Lower lobe of right lung (tissue), 2 donors: ENCODE data around the gene UBAP1. TPM values are rescaled to one million over a fixed set of nuclear protein-coding genes. Genes with fewer than 3 reads are reported as not detected.
"Not testable (repeated sequence)": the region's sequence is repeated elsewhere in the genome, so short reads cannot be mapped to it uniquely, and the experiment has no call there.

ENCODE experiments used
- ATAC-seq, 2 donors: fragments of 200-7000 bp; cut with Tn5 transposase; one replicate each; pipeline ENCODE4 v1.9.1; 2020 to 2022; ENCODE audit warnings: mild to moderate bottlenecking in 2 of 2, moderate library complexity in 2 of 2
- DNase-seq: peaks from one replicate; pipeline ENCODE4 v3.0.0-alpha.2; 2020
- H3K27ac ChIP-seq: fragments of 200-600 bp; one replicate; pipeline ENCODE4 v1.8.0; 2022
- H3K27me3 ChIP-seq: fragments of 200-600 bp; one replicate; pipeline ENCODE4 v1.8.0; 2022; ENCODE audit warnings: low read depth
- H3K36me3 ChIP-seq: fragments of 200-600 bp; one replicate; pipeline ENCODE4 v1.8.0; 2022; ENCODE audit warnings: mild to moderate bottlenecking
- H3K4me1 ChIP-seq: fragments of 200-600 bp; one replicate; pipeline ENCODE4 v1.8.0; 2022
- H3K4me3 ChIP-seq: fragments of 200-600 bp; one replicate; pipeline ENCODE4 v1.8.0; 2022; ENCODE audit warnings: mild to moderate bottlenecking
- H3K9me3 ChIP-seq: fragments of 200-600 bp; one replicate; pipeline ENCODE4 v1.8.0; 2022
- intact Hi-C: fragments of 100-400 bp; cut with DNase I; formaldehyde crosslinking; loops from one replicate; pipeline ENCODE4 v1.11.0; 2022
- total RNA-seq: library from RNA; stranded (reverse); fragmentation: NEBNext Ultra II Directional; extraction: Animal tissue kit (Norgen Biotek cat#: 25700); gene quantifications from one replicate; pipeline ENCODE4 v1.2.1, GENCODE V29; 2021
- TF ChIP-seq, protein P1 (sequence below): fragments of 200-600 bp; IDR thresholded peaks from one replicate; pipeline ENCODE4 v1.8.0; 2022; ENCODE audit warnings: antibody characterized with exemption, mild to moderate bottlenecking
- donor health status: DM: no; HTN: yes; CAD: no; lungs with severe emphysema.

UBAP1 gene
- total RNA-seq, 1 donor from 2014 or later = 47.0 TPM

DNA sequence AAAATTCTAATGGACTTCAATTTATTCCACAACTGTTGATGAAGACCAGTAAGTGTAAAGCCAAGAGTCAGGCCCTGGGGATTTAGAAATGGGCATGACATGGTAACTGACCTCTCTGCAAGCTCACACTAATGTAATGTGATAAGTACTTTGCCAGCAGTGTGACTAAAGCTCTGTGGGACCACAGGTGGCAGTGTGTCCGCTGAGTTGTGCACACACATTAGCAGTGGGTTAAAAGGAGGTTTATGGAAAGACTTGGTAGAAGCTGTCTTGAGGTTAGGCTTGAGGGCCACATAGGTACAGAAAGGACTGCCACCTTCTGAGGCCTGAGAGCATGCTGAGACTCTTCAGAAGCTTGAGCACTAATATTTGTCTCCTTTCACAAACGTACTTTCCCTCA lies 67.6 kb downstream of the UBAP1 start:
- Histone ChIP-seq H3K9me3 (no peaks in the 10 kb centered on the region), H3K27me3 (no peaks in the 10 kb centered on the region), H3K4me1 (peaks cover 7% of the 10 kb centered on the region), H3K4me3 (no peak overlapping the region), H3K27ac (no peak overlapping the region), H3K36me3 (peaks cover 77% of the 10 kb centered on the region)
- intact Hi-C loops = no loop called here
- ATAC-seq (peak in 1 of 2 donors; percentile 52), DNase-seq (no peak)
- TF ChIP-seq, protein P1, sequence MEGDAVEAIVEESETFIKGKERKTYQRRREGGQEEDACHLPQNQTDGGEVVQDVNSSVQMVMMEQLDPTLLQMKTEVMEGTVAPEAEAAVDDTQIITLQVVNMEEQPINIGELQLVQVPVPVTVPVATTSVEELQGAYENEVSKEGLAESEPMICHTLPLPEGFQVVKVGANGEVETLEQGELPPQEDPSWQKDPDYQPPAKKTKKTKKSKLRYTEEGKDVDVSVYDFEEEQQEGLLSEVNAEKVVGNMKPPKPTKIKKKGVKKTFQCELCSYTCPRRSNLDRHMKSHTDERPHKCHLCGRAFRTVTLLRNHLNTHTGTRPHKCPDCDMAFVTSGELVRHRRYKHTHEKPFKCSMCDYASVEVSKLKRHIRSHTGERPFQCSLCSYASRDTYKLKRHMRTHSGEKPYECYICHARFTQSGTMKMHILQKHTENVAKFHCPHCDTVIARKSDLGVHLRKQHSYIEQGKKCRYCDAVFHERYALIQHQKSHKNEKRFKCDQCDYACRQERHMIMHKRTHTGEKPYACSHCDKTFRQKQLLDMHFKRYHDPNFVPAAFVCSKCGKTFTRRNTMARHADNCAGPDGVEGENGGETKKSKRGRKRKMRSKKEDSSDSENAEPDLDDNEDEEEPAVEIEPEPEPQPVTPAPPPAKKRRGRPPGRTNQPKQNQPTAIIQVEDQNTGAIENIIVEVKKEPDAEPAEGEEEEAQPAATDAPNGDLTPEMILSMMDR = no peak

DNA sequence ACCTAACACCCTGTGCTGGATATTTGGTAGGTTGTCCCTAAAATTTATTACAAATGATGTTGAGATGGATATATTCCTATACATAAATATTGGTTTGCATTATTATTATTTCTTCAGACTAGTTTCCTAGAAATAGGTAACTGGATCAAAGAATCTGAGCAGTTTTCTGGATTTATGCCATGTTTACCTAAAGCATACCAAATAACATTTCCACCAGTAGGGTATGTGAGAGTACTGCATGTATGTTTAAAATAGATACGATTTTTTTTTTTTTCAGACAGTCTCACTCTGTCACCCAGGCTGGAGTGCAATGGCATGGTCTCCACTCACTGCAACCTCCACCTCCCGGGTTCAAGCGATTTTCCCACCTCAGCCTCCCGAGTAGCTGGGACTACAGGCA lies 68.9 kb downstream of the UBAP1 start:
- H3K27ac ChIP-seq, intact Hi-C loops, H3K4me1 ChIP-seq, ATAC-seq, DNase-seq, H3K27me3 ChIP-seq, H3K9me3 ChIP-seq, H3K4me3 ChIP-seq: not testable (repeated sequence)
- H3K36me3 ChIP-seq = peaks cover 77% of the 10 kb centered on the region

DNA sequence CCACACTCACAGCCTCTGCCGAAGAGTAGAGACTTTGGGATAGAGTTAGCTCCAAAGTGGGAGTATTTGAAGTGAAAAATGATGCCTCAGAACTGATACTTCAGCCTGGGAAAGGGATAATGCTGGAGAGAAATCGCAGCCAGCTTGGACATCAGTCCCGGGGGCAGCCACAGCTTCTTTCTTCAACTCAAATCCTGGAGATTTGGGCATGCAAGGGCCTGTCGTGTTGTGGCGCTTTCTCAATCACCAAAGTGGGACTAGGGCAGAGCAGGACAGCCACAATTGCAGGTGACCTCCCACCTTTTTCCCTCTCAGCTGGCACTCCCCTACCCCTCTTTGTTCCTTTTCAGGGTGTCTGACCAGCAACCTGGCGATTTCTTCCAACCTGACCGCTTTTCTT lies 70.4 kb downstream of the UBAP1 start:
- Histone ChIP-seq H3K27me3 (no peaks in the 10 kb centered on the region), H3K4me1 (peaks cover 24% of the 10 kb centered on the region), H3K36me3 (peaks cover 77% of the 10 kb centered on the region), H3K9me3 (no peaks in the 10 kb centered on the region), H3K4me3 (no peak overlapping the region), H3K27ac (no peak overlapping the region)
- DNase-seq = no peak
- ATAC-seq = no peak
- intact Hi-C loops = no loop called here
- TF ChIP-seq, protein P1 = no peak

DNA sequence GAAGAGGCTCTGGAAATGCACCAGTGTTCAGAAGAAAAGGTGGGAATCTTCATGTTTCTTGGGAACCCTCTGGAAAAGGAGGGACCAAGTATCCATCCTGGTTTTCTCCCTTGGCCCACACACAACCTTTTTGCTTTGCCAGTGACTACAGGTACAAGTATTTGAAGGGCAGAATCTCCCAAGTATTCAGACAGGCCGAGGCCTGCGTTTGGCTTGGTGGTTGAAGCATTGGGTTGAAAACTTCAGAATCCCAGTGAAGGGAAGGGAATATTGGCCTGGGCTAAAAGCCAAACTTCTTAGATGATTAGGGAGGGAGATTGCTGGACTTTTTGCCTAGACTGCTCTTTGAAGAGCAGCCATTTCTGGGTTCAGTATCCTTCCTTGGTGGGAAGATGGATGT lies 71.9 kb downstream of the UBAP1 start:
- Histone ChIP-seq H3K4me1 (peaks cover 33% of the 10 kb centered on the region), H3K27me3 (no peaks in the 10 kb centered on the region), H3K4me3 (no peak overlapping the region), H3K36me3 (peaks cover 81% of the 10 kb centered on the region), H3K9me3 (no peaks in the 10 kb centered on the region), H3K27ac (no peak overlapping the region)
- ATAC-seq = no peak
- TF ChIP-seq, protein P1 = no peak
- intact Hi-C loops = no loop called here
- DNase-seq = no peak

DNA sequence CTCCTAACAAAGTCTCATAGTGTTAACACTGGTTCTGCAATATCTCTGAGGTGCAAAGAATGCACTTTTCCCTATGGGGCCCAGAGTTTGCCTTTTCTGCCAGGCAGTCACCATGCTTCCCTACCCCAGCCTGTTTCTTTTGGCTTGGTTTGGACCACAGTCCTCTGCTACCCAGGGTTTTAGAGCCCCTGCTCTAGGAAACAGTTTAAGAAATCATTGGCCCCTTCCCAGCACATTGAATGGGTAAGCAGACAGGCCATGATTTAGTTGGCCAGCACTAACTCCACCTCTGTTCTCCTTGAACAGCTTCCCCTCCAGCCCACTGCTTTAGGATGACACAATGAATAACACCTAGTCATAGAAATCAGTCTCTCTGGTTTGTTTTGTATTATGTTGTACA lies 73.2 kb downstream of the UBAP1 start:
- Histone ChIP-seq H3K36me3 (peaks cover 75% of the 10 kb centered on the region), H3K9me3 (no peaks in the 10 kb centered on the region), H3K4me1 (peaks cover 26% of the 10 kb centered on the region), H3K27ac (no peak overlapping the region), H3K4me3 (no peak overlapping the region), H3K27me3 (no peaks in the 10 kb centered on the region)
- TF ChIP-seq, protein P1 = no peak
- DNase-seq (no peak), ATAC-seq (no peak)
- intact Hi-C loops = no loop called here

DNA sequence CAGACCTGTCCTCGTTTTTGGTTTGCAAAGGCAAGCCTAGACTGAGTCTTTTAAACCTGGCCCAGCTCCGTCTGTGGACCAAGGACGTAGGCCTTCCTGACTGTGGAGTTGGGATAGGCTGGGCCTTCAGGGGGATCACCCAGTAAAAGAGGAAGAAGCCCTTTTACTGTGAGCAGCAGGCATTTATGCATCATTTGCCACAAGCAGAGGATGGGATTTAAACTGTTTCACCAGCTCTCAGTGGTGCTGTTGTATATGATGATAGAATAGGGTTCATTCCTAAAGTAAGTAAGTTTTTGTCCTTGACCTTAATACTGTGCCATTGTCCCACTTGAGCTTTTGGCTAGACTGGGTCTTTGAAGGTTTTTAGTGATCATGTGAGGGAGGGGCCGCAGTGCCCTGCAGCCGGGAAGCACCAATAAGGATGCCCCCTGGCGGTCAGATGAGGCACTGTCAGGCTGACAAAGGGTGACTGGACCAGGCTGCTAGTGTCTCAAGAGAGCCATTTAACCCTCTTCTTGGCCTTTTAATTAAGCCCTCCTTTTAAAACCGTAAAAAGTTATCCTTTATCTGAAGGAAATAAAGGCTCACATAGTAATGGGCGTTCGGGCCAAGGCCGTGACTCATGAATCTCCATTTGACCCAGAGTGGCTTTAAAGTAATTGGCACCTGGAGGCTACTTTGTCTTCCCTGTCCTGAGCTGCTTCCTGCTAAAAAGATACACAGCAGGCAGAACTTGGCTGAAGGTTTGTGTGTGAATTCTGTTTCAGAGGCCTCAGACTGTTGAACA lies 74.0 kb downstream of the UBAP1 start:
- peaks cover 67% of the 10 kb centered on the region for H3K36me3 ChIP-seq
- intact Hi-C loops = no loop called here
- ATAC-seq (peak; percentile 62 to 80), DNase-seq (peak; percentile 63)
- no peaks in the 10 kb centered on the region for H3K9me3 ChIP-seq
- TF ChIP-seq, protein P1 = peak; percentile 84
- no peak overlapping the region for H3K4me3 ChIP-seq
- no peaks in the 10 kb centered on the region for H3K27me3 ChIP-seq
- H3K4me1 ChIP-seq = peaks cover 26% of the 10 kb centered on the region
- peak overlapping the region; percentile 1 for H3K27ac ChIP-seq
